ENCODE results near the gene DENND2A.

GRCh38 chr7:140595468-140596092 lies 45.0 kb downstream of the DENND2A start:
- no peak for TF ChIP-seq CTCF (conservative IDR thresholded peaks at IDR 0.05 in 1 of 2, IDR thresholded peaks at IDR 0.05 in 1 of 2; ENCODE audit: low read depth in 1 of 2, low read length in 2 of 2)
- no peak for TF ChIP-seq EZH2 (IDR thresholded peaks at IDR 0.05; ENCODE audit: low read length, missing control alignments)

Measured in fibroblast of lung (primary cell).